GM18505 (cell line): ENCODE data around the gene TMEM213.
"Not testable (repeated sequence)": the region's sequence is repeated elsewhere in the genome, so short reads cannot be mapped to it uniquely, and the experiment has no call there.

Experiments used
- ATAC-seq: cut with Tn5 transposase; IDR thresholded peaks from one replicate; pipeline ENCODE4 v1.9.1; 2021; ENCODE audit not compliant: unreplicated experiment
- POLR2A ChIP-seq: IDR thresholded peaks from 4 replicates; pipeline ENCODE4 v1.6.1; 2011; ENCODE audit warnings: borderline replicate concordance; ENCODE audit not compliant: insufficient read depth, insufficient read length; ENCODE audit errors: extremely low read depth

The TMEM213 gene

DNA sequence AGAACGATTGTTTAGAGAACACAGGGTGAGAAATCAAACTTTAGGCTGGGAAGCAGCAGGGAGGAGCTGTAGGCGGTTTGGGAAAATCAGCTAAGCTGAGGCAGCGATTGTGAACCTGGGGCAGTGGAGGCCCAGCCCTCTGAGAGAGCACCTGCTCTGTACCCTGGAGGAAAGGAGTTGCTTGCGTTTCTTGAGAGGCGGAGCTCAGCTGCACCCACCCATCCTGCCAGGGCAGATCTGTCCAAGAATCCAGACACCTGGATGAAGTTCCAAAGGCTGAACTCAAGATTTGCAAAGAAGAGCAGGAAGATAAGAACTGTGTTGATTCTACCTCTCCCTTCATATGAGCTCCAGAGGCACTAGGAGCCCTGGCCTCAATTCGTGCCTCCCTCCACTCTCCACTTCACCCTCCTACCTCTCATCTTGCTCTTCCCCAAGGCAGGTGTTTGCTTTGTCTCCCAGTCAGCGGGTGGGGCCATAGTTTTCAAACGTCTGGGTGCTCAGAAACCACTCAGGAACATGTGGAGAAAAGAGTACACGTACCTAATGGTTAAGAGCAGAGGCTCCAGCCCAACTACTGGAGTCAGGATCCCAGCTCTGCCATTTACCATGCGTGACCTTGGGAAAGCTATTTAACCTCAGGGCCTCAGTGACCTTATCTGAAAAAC lies 21.5 kb upstream of the TMEM213 start:
- no peak for ATAC-seq
- no peak for TF ChIP-seq POLR2A

DNA sequence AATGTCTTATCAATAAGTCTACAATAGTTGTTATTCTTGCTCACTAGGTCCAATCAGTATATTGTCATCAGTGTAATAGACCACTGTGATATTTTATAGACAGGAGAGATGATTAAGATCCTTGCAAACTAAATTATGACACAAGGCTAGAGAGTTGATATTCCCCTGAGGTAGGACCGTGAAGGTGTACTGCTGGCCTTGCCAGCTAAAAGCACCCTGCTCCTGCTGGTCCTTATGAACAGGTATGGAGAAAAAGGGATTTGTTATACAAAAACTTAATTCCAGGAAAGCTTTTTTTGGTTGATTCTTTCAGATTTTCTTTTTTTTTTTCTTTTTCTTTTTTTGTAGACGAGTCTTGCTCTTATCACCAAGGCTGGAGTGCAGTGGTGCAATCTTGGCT lies 16.8 kb upstream of the TMEM213 start:
- TF ChIP-seq POLR2A = no peak
- ATAC-seq = no peak

DNA sequence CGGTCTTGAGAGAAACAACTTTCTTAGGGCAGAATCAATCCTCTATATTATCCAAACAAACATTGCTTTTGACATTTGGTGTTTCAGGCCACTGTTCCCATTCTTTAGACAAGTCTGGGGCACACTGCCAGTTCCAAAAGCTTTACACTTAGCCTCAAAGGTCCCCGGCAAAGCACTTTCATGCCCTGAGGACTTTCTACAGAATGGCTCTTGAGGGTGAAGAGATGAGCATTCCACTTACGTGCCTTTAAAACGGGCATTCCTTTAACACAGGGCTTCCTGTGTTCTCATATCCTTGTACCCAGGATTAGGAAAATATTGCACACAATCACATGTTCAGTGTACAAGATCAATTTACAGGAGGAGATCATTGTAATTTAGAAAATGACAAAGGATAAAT lies 13.1 kb upstream of the TMEM213 start:
- no peak for TF ChIP-seq POLR2A
- no peak for ATAC-seq

DNA sequence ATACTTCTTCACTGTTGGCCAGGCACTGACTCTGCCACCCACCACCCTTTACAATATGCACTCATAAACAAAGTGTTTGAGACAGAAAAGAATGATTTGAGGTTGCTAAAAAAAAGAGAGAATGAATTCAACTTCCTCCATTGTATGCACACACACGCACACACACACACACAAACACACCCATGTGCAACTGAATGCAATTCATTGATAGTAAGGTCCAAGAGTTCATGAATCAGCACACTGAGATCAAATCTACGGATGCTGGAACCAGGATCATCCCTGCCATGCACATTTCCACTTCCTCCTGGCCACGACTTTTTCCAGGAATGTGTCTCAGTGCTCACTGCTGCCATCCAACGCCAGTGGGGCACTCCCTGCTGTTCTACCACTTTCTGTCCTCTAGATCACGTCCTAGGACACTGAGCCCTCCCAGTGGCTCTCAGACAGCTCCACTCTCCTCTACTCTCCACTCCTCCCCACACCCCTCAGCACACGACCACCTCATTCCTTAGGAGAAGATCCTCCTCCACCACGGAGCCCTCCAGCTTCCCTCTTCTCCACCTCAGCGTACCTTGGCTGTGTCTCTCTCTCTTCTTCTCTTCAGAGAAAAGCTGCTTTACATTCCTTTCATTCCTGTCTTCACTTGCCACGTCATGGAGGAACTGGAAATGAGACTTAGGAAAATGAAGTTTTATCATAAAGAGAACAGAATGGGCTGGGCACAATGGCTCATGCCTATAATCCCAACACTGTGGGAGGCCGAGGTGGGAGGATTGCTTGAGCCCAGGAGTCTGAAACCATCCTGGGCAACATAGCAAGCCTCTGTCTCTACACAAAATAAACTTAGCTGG lies 12.0 kb upstream of the TMEM213 start:
- no peak for TF ChIP-seq POLR2A
- ATAC-seq = no peak

DNA sequence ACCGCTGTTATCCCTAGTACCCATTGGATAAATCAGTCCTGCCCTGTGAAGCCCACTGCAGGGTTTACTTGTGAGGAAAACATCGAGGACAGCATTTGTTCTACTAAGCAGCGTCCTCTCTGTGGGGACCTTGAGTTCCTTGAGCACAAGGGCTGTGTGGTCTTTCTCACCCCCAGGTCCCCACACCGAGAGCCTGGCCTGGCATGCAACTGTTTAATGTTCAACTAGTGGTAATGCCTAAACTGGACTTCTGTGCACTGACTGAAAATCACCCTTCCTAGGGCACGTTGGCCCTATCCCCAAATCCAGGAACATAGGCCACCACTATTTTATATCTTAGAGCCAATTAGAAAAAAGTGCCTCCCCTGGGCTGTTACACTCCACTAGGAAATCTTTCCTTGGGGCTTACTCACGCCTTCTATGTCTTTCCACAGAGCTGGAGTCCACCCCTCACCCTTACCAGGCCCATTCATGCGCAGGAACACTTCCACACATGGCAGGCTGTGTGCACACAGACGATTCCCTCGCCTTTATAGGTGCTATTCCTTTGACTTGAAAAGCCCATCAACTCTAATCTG lies 1.7 kb upstream of the TMEM213 start:
- no peak for TF ChIP-seq POLR2A
- ATAC-seq = no peak

DNA sequence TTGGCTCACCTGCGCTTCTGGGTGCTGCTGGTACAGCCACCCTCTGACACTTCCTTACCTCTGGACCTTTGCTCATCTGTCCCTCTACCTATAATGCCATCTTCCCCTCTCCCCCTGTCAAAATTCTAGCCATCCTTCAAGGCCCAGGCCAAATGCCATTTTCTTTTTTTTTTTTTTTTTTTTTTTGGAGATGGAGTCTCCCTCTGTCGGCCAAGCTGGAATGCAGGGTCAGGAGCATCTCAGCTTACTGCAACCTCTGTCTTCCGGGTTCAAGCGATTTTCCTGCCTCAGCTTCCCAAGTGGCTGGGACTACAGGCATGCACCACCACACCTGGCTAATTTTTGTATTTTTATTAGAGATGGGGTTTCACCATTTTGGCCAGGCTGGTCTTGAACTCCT lies 748 bp upstream of the TMEM213 start:
- ATAC-seq = not testable (repeated sequence)

DNA sequence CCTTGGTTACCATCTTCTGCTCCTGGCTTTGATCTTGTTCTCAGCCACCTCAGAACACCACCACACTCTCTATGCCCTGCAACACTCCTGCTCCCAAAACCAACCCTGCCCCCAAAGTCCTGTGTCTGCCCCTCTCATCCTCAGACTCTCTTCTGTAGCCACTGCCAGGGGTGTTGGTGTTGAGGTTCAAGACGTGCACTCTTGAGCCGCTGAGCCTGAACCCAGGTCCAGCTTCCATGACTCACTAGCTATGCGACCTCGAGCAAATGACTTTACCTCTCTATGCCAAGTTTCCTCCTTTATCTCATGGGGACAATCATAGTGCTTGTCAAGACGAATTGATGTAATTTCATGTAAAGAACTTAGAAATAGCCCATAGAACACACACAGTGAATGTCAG lies 1.0 kb downstream of the TMEM213 start:
- ATAC-seq = no peak
- TF ChIP-seq POLR2A = no peak

DNA sequence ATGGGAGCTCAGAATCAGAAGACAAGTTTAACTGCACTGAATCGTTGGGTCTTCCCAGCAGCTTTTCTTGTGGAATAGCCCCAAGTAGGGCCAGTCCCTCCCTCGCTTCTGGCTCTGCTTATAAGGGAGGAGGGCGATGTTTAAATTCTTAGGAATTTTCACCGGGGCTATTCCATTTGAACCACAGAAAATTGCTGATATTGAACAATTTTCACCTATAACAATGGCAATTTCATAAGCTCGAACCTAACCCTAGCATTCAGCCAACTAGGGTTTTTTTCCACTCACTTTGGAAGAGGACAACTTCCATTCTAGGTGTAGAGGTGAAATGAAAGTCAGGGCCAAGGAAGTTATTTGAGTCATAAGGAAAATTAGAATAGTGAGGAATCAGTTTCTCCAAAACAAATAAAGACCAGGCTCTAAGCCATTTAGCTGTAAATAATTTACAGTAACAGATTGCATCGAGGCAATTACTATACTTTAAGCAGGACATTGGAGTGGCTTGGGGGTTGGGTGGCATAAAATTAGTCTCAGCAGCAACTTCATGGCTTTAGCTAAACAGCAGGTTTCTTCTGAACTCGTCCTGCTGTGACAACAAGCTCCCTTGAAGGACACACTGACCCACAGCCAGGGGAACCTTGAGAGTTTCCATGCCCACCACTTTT lies 1.7 kb downstream of the TMEM213 start:
- ATAC-seq = no peak
- TF ChIP-seq POLR2A = no peak

DNA sequence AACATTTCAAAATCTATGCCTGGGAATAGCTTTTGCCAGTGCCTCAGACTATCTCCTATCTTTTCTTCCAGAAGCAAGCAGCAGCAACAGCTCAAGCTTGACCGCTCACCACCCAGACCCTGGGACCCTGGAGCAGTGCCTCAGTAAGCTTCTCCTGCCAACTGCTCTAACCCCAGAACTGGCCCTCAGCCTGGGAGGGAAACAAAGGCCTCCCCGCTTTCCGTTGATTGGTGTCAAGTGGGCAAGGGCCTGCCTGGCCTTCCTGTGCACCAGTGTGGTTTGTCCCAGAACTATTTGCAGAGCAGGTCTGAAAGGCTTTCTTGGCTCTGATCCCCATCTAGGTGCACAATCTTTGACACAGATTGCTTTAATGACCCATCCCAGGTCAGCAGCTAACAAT lies 3.5 kb downstream of the TMEM213 start:
- TF ChIP-seq POLR2A = no peak
- ATAC-seq = no peak

DNA sequence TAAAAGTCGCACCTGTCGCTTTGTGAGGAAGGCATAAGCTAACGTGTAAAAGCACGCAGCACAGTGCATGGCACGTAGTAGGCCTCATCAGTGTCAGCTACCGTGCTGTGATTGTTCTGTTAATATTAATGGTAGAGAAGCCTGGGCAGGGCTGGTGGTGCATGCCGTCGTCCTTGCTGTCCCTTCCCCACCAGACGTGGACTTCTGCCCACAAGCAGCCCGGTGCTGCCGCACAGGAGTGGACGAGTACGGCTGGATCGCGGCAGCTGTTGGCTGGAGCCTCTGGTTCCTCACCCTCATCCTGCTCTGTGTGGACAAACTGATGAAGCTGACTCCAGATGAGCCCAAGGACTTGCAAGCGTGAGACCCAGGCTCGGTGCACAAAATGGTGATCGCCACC lies 4.9 kb downstream of the TMEM213 start:
- no peak for ATAC-seq
- TF ChIP-seq POLR2A = no peak

DNA sequence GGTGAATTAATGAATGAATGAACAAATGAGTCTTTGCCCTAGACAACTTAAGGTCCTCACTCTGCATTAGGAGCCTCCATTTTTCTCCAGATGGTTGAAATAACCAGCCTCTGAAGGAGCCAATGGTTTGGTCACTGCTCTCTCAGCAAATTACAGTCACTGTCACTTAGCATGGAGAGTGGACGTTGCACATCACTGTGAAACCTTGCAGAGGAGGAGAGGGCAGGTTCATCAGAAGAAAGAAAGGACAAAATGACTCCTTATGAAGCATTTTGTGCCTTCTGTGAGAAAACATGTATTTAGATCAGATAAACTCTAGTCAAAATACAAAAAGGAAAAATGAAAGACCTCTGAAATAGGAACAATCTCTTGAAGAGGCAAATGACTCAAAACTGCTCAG lies 6.8 kb downstream of the TMEM213 start:
- ATAC-seq = no peak
- no peak for TF ChIP-seq POLR2A

DNA sequence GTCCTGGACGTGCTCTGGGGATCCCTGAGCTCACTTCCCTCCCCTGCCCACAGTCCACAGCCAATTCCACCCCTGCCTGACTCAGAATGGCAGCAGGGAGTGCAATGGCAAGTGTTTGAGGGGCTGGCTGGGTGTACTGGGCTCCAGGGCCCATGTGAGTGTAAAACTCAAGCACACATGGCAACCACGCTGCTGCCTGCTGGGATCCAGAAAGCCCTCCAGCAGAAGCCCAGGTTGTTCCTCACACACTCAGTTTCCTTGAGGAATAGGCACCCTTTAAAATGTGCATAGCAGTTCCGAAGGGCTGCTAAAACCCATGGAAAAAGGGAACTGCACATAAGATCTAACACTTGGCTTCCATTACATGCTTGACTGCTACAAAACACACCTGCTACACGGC lies 11.6 kb downstream of the TMEM213 start:
- no peak for TF ChIP-seq POLR2A
- no peak for ATAC-seq

DNA sequence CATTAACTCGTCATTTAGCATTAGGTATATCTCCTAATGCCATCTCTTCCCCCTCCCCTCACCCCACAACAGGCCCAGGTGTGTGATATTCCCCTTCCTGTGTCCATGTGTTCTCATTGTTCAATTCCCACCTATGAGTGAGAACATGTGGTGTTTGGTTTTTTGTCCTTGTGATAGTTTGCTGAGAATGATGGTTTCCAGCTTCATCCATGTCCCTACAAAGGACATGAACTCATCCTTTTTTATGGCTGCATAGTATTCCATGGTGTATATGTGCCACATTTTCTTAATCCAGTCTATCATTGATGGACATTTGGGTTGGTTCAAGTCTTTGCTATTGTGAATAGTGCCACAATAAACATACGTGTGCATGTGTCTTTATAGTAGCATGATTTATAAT lies 13.5 kb downstream of the TMEM213 start:
- ATAC-seq = not testable (repeated sequence)

DNA sequence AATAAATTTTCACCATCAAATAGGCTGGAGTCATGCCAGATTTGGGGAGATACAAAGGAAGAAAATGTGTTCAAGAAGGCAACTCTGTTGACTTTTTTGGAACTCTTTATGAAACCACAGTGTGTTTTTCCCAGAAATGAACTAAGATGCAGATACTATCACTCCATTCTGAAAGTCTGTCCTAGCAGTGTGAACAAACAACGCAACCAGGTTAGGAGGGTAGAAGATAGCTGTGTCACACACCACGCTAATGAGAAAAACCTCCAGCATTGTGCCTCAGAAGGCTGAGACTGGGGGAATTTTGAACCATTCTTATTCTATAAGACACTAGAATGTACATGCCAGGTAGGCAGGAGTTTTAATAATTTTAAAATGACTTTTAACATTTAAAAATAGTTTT lies 16.2 kb downstream of the TMEM213 start:
- no peak for ATAC-seq
- no peak for TF ChIP-seq POLR2A
